Stimulated activated naive CD8-positive, alpha-beta T cell treated with anti-CD3 and anti-CD28 coated beads, Interleukin-15, Interleukin-2, amounts not matched to agents 100 ng/mL and 50 ng/mL, for 24 hours (primary cell): Measurements from ENCODE around the gene CISD3.

ENCODE experiments used
- H3K27ac Mint-ChIP-seq: one replicate; pipeline ENCODE4 v1.8.0; 2021; ENCODE audit warnings: mild to moderate bottlenecking, mixed read lengths
- H3K27me3 Mint-ChIP-seq: one replicate; pipeline ENCODE4 v1.8.0; 2021; ENCODE audit warnings: mixed read lengths
- H3K36me3 Mint-ChIP-seq: one replicate; pipeline ENCODE4 v1.8.0; 2021; ENCODE audit warnings: low read depth, mixed read lengths
- H3K4me1 Mint-ChIP-seq: one replicate; pipeline ENCODE4 v1.8.0; 2021; ENCODE audit warnings: low read depth, mixed read lengths
- H3K4me3 Mint-ChIP-seq: one replicate; pipeline ENCODE4 v1.8.0; 2021; ENCODE audit warnings: mild to moderate bottlenecking, mixed read lengths
- H3K9me3 Mint-ChIP-seq: one replicate; pipeline ENCODE4 v1.8.0; 2021; ENCODE audit warnings: mixed read lengths

The CISD3 gene, protein sequence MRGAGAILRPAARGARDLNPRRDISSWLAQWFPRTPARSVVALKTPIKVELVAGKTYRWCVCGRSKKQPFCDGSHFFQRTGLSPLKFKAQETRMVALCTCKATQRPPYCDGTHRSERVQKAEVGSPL

DNA sequence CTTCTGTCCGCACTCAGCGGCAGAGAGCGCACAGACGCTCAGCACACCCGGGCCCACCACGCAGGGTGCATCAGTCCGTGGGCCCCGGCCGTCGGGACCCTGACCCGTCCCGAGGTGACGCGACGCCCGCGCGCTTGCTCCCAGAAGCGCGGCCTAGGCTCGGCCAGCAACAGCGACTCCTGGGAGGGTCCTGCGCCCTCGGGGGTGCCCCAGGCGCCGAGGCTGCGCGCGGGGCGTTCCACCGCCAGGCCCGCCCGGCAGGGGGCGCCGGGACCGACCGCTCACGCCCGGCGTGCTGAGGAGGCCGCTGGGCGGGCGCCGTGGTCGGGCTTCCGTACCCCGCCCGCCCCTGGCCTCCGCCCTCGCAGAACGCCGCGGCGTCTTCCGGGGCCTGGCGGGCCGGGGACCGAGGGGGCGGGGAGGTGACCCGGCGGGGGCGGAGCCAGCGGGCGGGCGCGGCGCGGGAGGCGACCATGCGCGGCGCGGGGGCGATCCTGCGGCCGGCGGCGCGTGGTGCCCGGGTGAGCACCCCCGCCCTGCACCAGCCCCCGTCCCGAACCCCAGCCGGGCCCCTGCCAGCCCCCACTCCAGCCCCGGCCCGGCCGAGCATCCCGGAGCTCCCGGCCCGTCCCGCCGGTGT is at the start of gene CISD3:
CISD3 (plus strand) TSS at position 456 of the 640 bp plus-strand sequence; CDS start at position 474, 18 bp downstream.
- no peaks in the 10 kb centered on the region for H3K27me3 Mint-ChIP-seq
- peak within 1 kb of the TSS; percentile 95 for H3K4me3 Mint-ChIP-seq
- H3K27ac Mint-ChIP-seq, result peak within 1 kb of the TSS; percentile 97
- no peaks in the 10 kb centered on the region for H3K9me3 Mint-ChIP-seq
- H3K36me3 Mint-ChIP-seq, result peaks cover 29% of the 10 kb centered on the region
- peaks cover 90% of the 10 kb centered on the region for H3K4me1 Mint-ChIP-seq

DNA sequence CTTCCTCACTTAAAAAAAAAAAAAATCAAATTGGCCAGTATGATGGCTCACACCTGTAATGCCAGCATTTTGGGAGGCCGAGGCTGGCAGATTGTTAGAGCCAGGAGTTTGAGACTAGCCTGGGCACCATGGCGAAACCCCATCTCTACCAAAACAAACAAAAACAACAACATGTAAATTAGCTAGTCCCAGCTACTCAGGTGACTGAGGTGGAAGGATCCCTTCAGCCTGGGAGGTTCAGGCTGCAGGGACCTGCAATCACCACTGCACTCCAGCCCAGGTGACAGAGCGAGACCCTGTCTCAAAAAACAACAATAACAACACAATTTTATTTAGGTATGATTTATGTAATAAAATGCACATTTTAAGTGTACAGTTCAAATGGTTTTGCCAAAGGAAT is 49.0 kb upstream of the CISD3 start:
- Mint-ChIP-seq H3K27ac (no peak overlapping the region), H3K27me3 (peaks cover 4% of the 10 kb centered on the region), H3K9me3 (no peaks in the 10 kb centered on the region), H3K4me3 (no peak overlapping the region), H3K4me1 (peaks cover 18% of the 10 kb centered on the region), H3K36me3 (no peaks in the 10 kb centered on the region)

DNA sequence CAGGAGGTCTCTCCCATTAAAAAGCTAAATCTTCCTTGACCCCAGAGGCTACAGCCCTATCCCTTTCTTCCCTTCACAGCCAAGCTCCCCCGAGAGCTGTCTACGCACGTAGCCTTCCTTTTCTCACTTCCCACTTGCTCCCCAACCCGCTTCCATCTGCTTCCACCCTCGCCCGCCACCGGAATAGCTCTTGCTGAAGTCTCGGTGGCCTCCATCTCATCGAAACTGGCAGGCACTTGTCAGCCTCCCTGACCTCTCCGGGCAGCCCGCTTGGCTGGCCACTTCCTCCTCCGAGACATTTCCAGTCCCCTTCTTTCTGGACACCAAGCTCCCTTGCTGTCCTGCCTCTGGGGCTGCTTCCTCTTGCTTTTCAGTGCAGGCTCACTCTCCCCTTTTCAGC is 44.6 kb upstream of the CISD3 start:
- Mint-ChIP-seq H3K36me3 (no peaks in the 10 kb centered on the region), H3K9me3 (no peaks in the 10 kb centered on the region), H3K27ac (no peak overlapping the region), H3K27me3 (peaks cover 5% of the 10 kb centered on the region), H3K4me1 (peaks cover 5% of the 10 kb centered on the region), H3K4me3 (no peak overlapping the region)

DNA sequence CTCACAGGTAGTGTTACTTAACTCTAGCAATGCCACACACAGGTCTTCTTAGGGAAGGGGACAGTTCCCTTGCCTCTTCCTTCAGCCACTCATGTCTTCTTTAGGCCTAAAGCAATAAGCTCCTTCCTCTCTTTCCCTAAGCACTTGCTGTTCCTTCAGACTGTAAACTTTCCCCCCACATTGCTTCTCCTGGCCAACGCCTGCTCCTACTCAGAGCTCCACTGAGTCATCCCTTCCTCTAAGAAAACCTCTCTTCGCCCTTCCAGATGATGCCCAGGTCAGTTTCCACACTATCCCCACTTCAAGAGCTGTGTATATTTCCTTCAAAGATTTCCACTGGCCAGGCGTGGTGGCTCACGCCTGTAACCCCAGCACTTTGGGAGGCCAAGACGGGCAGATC is 42.9 kb upstream of the CISD3 start:
- Mint-ChIP-seq H3K36me3 (no peaks in the 10 kb centered on the region), H3K9me3 (no peaks in the 10 kb centered on the region), H3K27ac (no peak overlapping the region), H3K4me3 (no peak overlapping the region), H3K4me1 (peaks cover 5% of the 10 kb centered on the region), H3K27me3 (peaks cover 5% of the 10 kb centered on the region)

DNA sequence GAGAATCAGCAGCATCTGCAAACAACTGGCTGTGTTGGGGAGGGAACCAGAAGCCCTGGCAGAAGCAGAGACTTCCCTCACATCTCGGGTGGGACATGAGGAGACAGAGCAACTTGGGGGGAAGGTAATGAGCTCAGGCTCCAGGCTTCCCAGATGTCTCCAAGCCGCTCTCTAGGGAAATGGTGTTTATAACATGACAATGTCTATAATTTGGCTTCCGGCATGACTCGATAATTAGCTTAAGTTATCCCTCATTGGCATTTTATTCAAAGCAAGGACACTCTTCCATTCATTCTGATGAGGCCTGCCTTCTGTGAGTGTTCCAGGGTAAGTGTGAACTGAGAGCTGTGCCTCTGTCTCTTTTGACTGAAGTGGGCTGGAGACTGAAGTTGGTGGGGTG is 39.8 kb upstream of the CISD3 start:
- Mint-ChIP-seq H3K9me3 (no peaks in the 10 kb centered on the region), H3K4me1 (peaks cover 5% of the 10 kb centered on the region), H3K36me3 (no peaks in the 10 kb centered on the region), H3K27me3 (peaks cover 5% of the 10 kb centered on the region), H3K4me3 (no peak overlapping the region), H3K27ac (no peak overlapping the region)

DNA sequence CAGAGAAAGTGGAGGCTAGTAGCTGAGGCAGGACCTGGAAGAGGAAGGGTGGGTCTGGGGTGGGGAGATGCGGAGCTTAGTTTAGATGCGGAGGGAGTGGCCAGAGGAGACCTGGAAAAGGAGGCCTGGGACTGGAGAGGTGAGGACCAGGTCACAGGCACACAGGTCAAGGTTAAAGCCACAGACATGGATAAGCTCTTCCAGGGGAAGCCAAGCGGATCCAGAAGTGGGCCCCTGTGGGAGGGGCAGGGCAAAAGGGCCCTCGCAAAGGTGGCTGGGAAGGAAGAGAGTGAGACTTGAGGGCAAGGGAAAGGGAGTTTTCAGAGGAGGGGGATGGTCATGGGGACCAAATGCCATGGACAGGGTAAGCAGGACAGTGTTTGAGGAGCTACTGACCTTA is 39.0 kb upstream of the CISD3 start:
- H3K4me1 Mint-ChIP-seq, result peaks cover 12% of the 10 kb centered on the region
- no peaks in the 10 kb centered on the region for H3K36me3 Mint-ChIP-seq
- no peak overlapping the region for H3K4me3 Mint-ChIP-seq
- no peak overlapping the region for H3K27ac Mint-ChIP-seq
- H3K27me3 Mint-ChIP-seq, result peaks cover under 1% of the 10 kb centered on the region
- H3K9me3 Mint-ChIP-seq, result no peaks in the 10 kb centered on the region

DNA sequence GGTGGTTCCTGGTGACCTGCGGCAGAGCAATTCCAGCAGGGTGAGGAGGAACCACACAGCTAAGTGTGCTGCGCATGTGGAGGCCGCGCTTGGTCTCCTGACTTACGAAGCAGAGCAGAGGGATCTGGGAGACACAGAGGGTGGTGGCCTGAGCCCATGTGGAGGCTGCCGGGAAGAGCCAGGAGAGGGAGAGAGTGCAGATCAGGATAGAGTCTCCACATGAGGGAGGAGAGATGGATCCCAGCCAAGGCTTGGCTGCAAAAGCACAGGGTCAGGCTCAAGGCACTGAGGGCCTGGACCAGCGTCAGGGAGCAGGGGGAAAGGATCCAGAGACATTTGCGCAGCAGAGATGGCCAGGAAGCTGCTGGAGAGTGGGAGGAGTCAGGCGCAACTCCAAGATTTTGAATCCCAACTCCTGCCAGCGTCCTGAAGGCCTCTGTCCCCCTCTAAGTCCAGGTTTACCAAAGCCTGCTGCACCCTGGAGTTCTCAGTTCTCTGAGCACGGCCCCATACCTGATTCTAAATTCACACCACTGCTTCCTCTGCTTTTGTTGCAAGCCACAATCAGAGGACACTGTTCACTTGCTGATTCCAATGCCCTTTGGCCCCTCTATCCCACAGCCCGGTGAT is 36.3 kb upstream of the CISD3 start:
- Mint-ChIP-seq H3K4me1 (peaks cover 26% of the 10 kb centered on the region), H3K27me3 (no peaks in the 10 kb centered on the region), H3K27ac (no peak overlapping the region), H3K36me3 (no peaks in the 10 kb centered on the region), H3K9me3 (no peaks in the 10 kb centered on the region), H3K4me3 (no peak overlapping the region)

DNA sequence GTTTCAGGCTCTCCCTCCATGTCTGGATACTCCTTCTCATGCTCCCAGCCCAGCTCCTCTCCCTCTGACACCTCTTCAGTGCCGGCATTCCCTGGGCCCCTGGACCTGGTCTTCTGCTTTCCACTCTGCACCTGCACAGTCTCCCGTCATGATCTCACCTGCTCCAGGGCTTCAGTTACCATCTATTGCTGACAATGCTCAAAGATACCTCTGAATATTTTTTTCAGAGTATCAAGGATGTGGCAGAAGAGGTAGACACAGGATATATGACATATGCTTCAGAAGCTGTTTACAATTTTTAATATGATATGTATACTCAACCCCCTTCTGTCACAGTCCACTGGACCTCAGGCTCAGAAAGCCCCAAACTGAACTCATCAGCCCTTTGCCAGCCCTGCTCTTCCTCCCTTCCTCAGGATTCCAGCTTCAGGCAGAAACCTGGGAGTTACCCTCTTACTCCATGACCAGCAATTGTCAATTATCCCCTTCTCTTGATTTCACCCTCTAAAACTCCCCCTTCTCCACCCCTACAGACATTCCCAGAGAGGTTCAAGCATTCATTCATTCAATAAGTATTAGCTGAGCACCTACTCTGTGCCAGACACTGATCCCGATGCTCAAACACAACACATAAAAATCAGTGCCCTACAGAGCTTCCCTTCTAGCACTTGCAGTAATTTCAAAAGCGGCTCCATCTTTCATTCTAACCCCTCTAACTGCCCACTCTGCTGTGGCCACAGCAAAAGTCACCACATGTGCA is 32.9 kb upstream of the CISD3 start:
- H3K36me3 Mint-ChIP-seq, result peaks cover 8% of the 10 kb centered on the region
- peaks cover 56% of the 10 kb centered on the region for H3K4me1 Mint-ChIP-seq
- H3K4me3 Mint-ChIP-seq, result no peak overlapping the region
- H3K27me3 Mint-ChIP-seq, result no peaks in the 10 kb centered on the region
- H3K27ac Mint-ChIP-seq, result peak overlapping the region; percentile 13
- H3K9me3 Mint-ChIP-seq, result peaks cover 3% of the 10 kb centered on the region

DNA sequence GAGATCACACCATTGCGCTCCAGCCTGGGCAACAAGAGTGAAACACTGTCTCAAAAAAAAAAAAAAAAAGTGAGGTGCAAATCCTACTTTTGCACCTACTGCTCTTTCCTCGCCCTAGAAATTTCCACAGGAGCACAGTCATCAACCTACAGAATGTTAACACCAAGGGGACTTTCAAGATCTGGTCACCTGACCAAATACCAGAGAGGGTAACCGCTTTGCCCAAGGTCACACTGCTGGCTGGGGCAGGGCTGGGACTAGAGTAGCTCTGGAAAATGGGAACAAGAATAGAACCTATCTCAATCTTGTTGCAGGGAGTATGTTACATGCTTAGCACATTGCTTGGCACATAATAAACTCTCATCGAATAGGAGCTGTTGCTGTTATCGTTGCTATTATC is 31.4 kb upstream of the CISD3 start:
- H3K9me3 Mint-ChIP-seq, result peaks cover 3% of the 10 kb centered on the region
- peaks cover 11% of the 10 kb centered on the region for H3K36me3 Mint-ChIP-seq
- no peak overlapping the region for H3K4me3 Mint-ChIP-seq
- no peaks in the 10 kb centered on the region for H3K27me3 Mint-ChIP-seq
- peak overlapping the region; percentile 100 for H3K27ac Mint-ChIP-seq
- H3K4me1 Mint-ChIP-seq, result peaks cover 65% of the 10 kb centered on the region

DNA sequence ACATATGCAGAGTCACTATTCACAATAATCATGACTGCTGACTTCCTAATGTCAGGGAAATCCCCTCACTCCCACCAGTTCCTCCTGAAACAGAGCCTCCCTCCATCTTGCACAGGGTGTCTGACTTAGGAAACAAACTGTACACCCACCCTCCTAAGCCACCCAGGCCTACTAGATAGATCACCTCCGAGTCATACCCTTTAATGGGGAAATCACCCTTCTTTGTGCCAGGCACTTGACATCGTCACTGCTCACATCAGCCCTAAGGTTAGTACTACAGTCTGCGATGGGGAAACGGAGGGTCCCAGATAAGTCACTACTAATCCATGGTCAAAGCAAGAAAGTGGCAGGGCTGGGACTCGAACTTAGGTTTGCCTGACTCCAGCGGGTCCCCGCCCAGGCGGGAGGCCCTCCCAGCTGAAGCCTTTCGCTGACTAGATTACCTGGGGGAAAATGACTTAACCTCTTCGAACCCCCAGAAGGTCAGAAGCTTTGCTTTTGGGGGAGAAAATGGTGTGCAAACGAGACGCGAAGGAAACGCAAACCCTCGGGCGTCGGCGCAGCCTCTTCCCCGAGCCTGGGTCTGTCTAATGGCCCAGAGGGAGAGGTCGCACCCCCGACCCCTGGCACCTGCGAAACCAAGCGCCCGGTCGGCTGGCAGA is 28.5 kb upstream of the CISD3 start:
- Mint-ChIP-seq H3K27ac (peak overlapping the region; percentile 100), H3K36me3 (peaks cover 24% of the 10 kb centered on the region), H3K9me3 (peaks cover 3% of the 10 kb centered on the region), H3K4me1 (peaks cover 58% of the 10 kb centered on the region), H3K27me3 (no peaks in the 10 kb centered on the region), H3K4me3 (peak overlapping the region; percentile 82)

DNA sequence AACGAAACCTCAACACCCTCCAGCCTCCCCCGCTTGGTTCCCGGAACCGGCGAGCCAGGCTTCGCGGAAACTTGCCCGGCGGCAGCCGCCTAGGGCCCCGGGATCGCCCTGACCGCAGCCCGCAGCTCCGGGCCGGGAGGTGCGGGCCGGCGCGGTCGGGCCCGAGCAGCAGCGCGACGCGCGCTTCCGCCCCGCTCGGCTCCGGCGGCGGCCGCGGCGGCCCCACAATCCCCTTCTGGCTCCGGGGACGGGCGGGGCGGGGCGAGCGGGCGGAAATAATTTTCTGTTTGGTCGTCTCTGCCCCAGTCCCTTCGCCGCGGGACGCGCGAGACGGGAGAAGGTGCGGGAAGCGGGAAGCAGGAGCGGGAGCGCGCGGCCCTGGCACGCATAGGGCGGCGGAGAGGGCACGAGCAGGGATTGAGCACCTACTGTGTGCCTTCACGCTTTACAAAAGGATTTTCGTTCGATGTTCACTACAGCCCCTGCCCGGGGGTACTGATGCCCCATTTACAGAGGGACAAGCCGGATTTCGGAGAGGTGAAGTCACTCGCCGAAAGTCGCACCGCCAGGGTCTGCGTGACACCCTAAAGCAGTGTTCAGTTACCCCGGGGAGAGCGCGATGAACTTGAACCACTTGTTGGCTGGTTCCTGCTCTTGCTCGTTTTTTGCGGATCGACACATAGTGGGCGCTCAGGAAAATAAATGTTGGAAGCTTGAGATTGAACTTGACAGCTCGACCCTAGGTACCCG is 27.8 kb upstream of the CISD3 start:
- Mint-ChIP-seq H3K4me1 (peaks cover 56% of the 10 kb centered on the region), H3K27me3 (no peaks in the 10 kb centered on the region)

DNA sequence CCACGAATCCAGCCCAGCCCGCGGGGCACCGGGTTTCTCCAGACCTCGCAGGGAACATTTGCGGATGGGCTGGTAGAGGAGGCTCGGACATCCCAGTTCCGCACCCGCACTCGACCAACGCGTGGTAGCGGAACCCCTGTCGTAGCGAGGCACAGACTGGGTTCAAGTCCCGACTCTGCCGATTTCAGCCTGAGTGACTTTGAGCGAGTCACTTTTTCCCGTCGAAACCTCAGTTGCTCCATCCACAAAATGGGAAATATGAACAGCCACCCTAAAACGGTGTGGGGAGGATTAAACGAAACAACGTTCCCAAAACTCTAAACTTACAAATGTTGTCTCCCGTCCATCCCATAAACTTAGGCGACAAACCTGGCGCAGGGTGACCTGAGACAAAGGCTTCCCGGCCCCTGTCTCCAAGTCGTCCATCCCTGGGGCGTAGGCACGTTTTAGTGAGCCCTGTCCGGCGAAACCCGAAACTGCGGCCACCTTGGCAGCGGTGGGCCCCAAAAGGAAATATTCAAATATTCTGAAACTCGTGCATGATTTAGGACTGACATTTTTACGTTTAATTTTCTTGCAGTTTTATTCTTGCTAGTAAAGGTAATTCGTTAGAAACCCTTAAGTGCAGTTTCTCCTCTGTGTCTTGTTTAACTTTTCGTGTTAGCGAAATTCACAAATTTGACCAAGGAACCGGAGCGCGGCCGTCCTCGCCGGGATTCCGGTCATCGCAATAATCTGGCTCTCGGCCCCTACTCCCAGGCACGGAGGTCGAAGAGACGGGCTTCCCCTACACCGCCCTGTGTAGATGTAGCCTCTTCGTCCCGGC is 27.0 kb upstream of the CISD3 start:
- H3K27me3 Mint-ChIP-seq, result no peaks in the 10 kb centered on the region
- H3K4me1 Mint-ChIP-seq, result peaks cover 59% of the 10 kb centered on the region
- H3K4me3 Mint-ChIP-seq, result peak overlapping the region; percentile 100

More for the DNA sequence above, 27.8 kb upstream of the CISD3 start:
- H3K27ac Mint-ChIP-seq, result peak overlapping the region; percentile 100
- H3K36me3 Mint-ChIP-seq, result peaks cover 28% of the 10 kb centered on the region
- peaks cover 3% of the 10 kb centered on the region for H3K9me3 Mint-ChIP-seq
- peak overlapping the region; percentile 100 for H3K4me3 Mint-ChIP-seq

DNA sequence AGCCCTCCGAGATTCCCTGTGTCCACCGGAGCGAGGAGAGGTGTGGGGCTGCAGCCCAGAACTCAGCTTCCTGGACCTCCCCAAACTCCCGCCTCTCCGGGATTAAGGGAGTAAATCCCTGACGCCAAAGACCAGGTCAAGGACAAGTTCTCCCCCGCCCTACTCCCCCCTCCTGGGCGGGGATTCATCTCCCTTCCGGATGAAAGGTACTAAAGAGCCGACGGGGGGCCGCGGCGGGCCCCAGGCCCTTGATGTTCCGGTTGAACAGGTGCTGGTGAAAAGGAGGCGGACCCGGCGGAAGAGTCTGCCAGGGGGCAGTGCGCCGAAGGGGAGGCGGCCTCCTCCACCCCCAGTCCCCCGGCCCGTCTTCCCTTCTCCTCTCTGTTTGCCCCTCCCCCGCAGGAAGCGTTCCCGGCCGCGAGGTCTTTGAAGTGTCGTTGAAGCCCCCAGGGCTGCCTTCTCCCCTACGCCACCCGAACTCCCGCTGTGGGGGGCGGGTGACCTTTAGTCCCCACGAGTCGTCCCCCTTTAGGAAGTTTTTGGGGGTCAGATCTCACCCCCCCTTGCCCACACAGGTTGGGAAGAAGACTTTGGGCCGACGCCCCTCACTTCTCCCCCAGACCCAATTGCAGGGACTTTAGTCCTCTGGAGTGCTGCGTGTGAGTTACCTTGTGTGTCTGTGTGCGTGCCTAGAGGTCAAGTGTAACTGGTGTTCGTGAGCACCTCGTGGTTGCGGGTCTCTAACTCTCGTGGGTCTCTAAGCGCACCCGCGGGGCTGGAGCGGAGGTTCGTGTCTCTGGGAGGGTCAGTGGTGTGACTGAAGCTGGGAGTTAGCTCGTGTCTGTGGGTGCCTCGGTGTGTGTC is 26.2 kb upstream of the CISD3 start:
- H3K36me3 Mint-ChIP-seq, result peaks cover 40% of the 10 kb centered on the region
- H3K4me1 Mint-ChIP-seq, result peaks cover 60% of the 10 kb centered on the region
- peak overlapping the region; percentile 100 for H3K4me3 Mint-ChIP-seq
- H3K9me3 Mint-ChIP-seq, result peaks cover 3% of the 10 kb centered on the region
- peak overlapping the region; percentile 100 for H3K27ac Mint-ChIP-seq
- H3K27me3 Mint-ChIP-seq, result no peaks in the 10 kb centered on the region

More for the DNA sequence above, 27.0 kb upstream of the CISD3 start:
- peaks cover 36% of the 10 kb centered on the region for H3K36me3 Mint-ChIP-seq
- peak overlapping the region; percentile 100 for H3K27ac Mint-ChIP-seq
- H3K9me3 Mint-ChIP-seq, result peaks cover 3% of the 10 kb centered on the region
